GM21717 (cell line): Measurements from ENCODE around the gene CCDC7.
"Not testable (repeated sequence)": the region's sequence is repeated elsewhere in the genome, so short reads cannot be mapped to it uniquely, and the experiment has no call there.

Source experiments
- ATAC-seq: cut with Tn5 transposase; IDR thresholded peaks from one replicate; pipeline ENCODE4 v1.9.1; 2021; ENCODE audit warnings: mild to moderate bottlenecking, moderate library complexity; ENCODE audit not compliant: unreplicated experiment

CCDC7 gene

GRCh38 chr10:32687116-32687515 lies 241.2 kb downstream of the CCDC7 start:
- no peak for ATAC-seq

GRCh38 chr10:32687546-32687945 lies 241.6 kb downstream of the CCDC7 start:
- no peak for ATAC-seq

- no peak for ATAC-seq
Measured at GRCh38 chr10:32692174-32692573, 246.2 kb downstream of the CCDC7 start.

- ATAC-seq, result no peak
Measured at GRCh38 chr10:32693441-32693979, 247.6 kb downstream of the CCDC7 start.

GRCh38 chr10:32699683-32700082 lies 253.7 kb downstream of the CCDC7 start:
- not testable (repeated sequence) for ATAC-seq

- ATAC-seq, result no peak
Measured at GRCh38 chr10:32713560-32713959, 267.6 kb downstream of the CCDC7 start.

GRCh38 chr10:32731527-32731926 lies 285.6 kb downstream of the CCDC7 start:
- no peak for ATAC-seq

GRCh38 chr10:32738958-32739357 lies 293.0 kb downstream of the CCDC7 start:
- no peak for ATAC-seq

GRCh38 chr10:32744321-32744720 lies 298.4 kb downstream of the CCDC7 start:
- no peak for ATAC-seq

- ATAC-seq, result no peak
Measured at GRCh38 chr10:32746869-32747268, 300.9 kb downstream of the CCDC7 start.

- ATAC-seq, result no peak
Measured at GRCh38 chr10:32751582-32751981, 305.6 kb downstream of the CCDC7 start.

- ATAC-seq, result not testable (repeated sequence)
Measured at GRCh38 chr10:32754900-32755299, 309.0 kb downstream of the CCDC7 start.

GRCh38 chr10:32771217-32771616 lies 325.3 kb downstream of the CCDC7 start:
- ATAC-seq, result no peak

- ATAC-seq, result no peak
Measured at GRCh38 chr10:32773105-32773504, 327.2 kb downstream of the CCDC7 start.

GRCh38 chr10:32786968-32787367 lies 341.0 kb downstream of the CCDC7 start:
- no peak for ATAC-seq

- no peak for ATAC-seq
Measured at GRCh38 chr10:32787690-32788284, 341.8 kb downstream of the CCDC7 start.

- no peak for ATAC-seq
Measured at GRCh38 chr10:32788359-32788758, 342.4 kb downstream of the CCDC7 start.

GRCh38 chr10:32790483-32790882 lies 344.5 kb downstream of the CCDC7 start:
- ATAC-seq, result no peak

GRCh38 chr10:32793033-32793432 lies 347.1 kb downstream of the CCDC7 start:
- no peak for ATAC-seq

GRCh38 chr10:32795598-32796183 lies 349.8 kb downstream of the CCDC7 start:
- ATAC-seq, result no peak

- not testable (repeated sequence) for ATAC-seq
Measured at GRCh38 chr10:32797393-32797792, 351.5 kb downstream of the CCDC7 start.

- no peak for ATAC-seq
Measured at GRCh38 chr10:32846974-32847373, 401.0 kb downstream of the CCDC7 start.

GRCh38 chr10:32851301-32851700 lies 405.4 kb downstream of the CCDC7 start:
- no peak for ATAC-seq
